GM23248 (cell line): ENCODE results near the gene DCDC2.

Experiments used
- EZH2 ChIP-seq: fragments of 200-600 bp; sonication (generic); IDR thresholded peaks from 2 replicates; pipeline ENCODE4 v1.6.1; 2018; ENCODE audit warnings: antibody characterized with exemption, mild to moderate bottlenecking; ENCODE audit not compliant: insufficient read depth, poor library complexity, severe bottlenecking
- EZH2phosphoT487 ChIP-seq: fragments of 200-600 bp; sonication (generic); IDR thresholded peaks from 2 replicates; pipeline ENCODE4 v1.6.1; 2018; ENCODE audit warnings: antibody characterized with exemption, moderate library complexity, mild to moderate bottlenecking, low read depth; ENCODE audit not compliant: insufficient read depth

- TF ChIP-seq EZH2 (no peak), EZH2phosphoT487 (no peak)
Observed at GRCh38 chr6:24283043-24283985, 74.5 kb downstream of the DCDC2 start.
